Endothelial cell of umbilical vein (primary cell): ENCODE data around the gene PRELID3B.

Experiments
- EZH2 ChIP-seq: IDR thresholded peaks from 2 replicates; pipeline ENCODE4 v1.6.1; 2012; ENCODE audit warnings: borderline replicate concordance, low read depth, mild to moderate bottlenecking, moderate library complexity, low read length, inconsistent platforms; ENCODE audit not compliant: severe bottlenecking
- FOS ChIP-seq: IDR thresholded peaks from 2 replicates; pipeline ENCODE4 v1.6.1; 2011; ENCODE audit warnings: mild to moderate bottlenecking, low read length, moderate library complexity, borderline replicate concordance; ENCODE audit not compliant: insufficient read depth
- GATA2 ChIP-seq: IDR thresholded peaks from 2 replicates; pipeline ENCODE4 v1.7.0; 2011; ENCODE audit warnings: low read depth, mild to moderate bottlenecking, moderate library complexity, mixed read lengths, low read length; ENCODE audit not compliant: insufficient read length, insufficient read depth
- JUN ChIP-seq: IDR thresholded peaks from 2 replicates; pipeline ENCODE4 v1.6.1; 2011; ENCODE audit warnings: borderline replicate concordance, low read depth; ENCODE audit not compliant: insufficient read length, insufficient read depth
- POLR2A ChIP-seq: IDR thresholded peaks from 2 replicates; pipeline ENCODE4 v1.6.1; 2012; ENCODE audit warnings: low read depth, mild to moderate bottlenecking, control low read depth, low read length
- POLR2AphosphoS5 ChIP-seq: IDR thresholded peaks from 2 replicates; pipeline ENCODE4 v1.6.1; 2012; ENCODE audit warnings: low read depth, mild to moderate bottlenecking, control low read depth, low read length, moderate library complexity; ENCODE audit not compliant: insufficient read depth
- TF ChIP-seq, protein P1 (sequence below), 2 donors: IDR thresholded peaks; 1 replicate in 1 of 2; 2 replicates in 1 of 2; pipeline ENCODE4 v1.5.1; 2011; ENCODE audit warnings: low read length in 2 of 2, mild to moderate bottlenecking in 2 of 2, moderate library complexity in 2 of 2, control low read depth in 1 of 2, inconsistent platforms in 1 of 2, low read depth in 1 of 2; ENCODE audit not compliant: insufficient read depth in 1 of 2; ENCODE audit errors: extremely low read depth in 1 of 2
- TF ChIP-seq, protein P2 (sequence below): IDR thresholded peaks from 2 replicates; pipeline ENCODE4 v1.6.1; 2011; ENCODE audit not compliant: insufficient read depth, insufficient read length

DNA sequence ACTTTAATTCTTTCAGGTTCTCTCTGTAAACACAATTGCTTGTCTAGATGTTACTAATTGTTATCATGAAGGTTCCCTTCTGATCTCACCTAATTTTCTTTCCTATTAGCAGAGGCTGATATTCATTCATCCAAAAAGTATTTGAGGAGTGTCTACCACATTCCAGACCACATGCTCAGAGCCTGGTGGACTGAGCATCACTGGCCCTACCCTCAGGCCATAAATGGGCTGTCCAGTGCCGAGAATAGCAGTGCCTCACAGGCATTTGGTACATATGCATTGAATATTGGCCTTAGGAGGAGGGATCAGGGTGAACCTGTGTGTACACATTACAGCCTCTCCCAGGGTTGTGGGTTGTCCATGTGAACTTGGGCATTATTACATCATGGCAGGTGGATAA is 40.4 kb upstream of the PRELID3B start:
- no peak for TF ChIP-seq POLR2AphosphoS5
- TF ChIP-seq, protein P1, sequence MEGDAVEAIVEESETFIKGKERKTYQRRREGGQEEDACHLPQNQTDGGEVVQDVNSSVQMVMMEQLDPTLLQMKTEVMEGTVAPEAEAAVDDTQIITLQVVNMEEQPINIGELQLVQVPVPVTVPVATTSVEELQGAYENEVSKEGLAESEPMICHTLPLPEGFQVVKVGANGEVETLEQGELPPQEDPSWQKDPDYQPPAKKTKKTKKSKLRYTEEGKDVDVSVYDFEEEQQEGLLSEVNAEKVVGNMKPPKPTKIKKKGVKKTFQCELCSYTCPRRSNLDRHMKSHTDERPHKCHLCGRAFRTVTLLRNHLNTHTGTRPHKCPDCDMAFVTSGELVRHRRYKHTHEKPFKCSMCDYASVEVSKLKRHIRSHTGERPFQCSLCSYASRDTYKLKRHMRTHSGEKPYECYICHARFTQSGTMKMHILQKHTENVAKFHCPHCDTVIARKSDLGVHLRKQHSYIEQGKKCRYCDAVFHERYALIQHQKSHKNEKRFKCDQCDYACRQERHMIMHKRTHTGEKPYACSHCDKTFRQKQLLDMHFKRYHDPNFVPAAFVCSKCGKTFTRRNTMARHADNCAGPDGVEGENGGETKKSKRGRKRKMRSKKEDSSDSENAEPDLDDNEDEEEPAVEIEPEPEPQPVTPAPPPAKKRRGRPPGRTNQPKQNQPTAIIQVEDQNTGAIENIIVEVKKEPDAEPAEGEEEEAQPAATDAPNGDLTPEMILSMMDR (IDR thresholded peaks at IDR 0.05; ENCODE audit: extremely low read depth in 1 of 2, insufficient read depth in 1 of 2, low read depth in 1 of 2, low read length in 2 of 2): no peak
- TF ChIP-seq POLR2A: no peak
- TF ChIP-seq EZH2: no peak
- TF ChIP-seq JUN: no peak
- TF ChIP-seq, protein P2, sequence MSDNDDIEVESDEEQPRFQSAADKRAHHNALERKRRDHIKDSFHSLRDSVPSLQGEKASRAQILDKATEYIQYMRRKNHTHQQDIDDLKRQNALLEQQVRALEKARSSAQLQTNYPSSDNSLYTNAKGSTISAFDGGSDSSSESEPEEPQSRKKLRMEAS: no peak
- no peak for TF ChIP-seq GATA2
- no peak for TF ChIP-seq FOS
